ENCODE results near the gene ST7. TPM values are rescaled to one million over a fixed set of nuclear protein-coding genes. Genes with fewer than 3 reads are reported as not detected.

The ST7 gene
- total RNA-seq, 1 experiment from 2014 or later: 12.9 TPM

DNA sequence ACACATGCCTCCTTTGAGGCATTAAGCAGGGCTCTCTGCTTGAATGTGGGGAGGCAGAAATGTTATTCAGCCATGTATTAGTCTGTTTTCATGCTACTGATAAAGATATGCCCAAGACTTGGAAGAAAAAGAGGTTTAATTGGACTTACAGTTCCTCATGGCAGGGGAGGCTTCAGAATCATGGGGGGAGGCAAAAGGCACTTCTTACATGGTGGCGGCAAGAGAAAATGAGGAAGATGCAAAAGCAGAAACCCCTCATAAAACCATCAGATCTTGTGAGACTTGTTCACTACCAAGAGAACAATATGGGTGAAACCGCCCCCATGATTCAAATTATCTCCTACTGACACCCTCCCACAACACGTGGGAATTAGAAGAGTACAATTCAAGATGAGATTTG, 37.9 kb downstream of the ST7 start:
- Histone ChIP-seq H3K14ac (ENCODE audit: insufficient read depth, low read length) (no peak overlapping the region), H3K23me2 (ENCODE audit: insufficient read length, low read depth, low read length, poor library complexity, severe bottlenecking) (no peaks in the 10 kb centered on the region), H4K91ac (ENCODE audit: insufficient read length, low read depth, low read length) (no peak overlapping the region), H3K4me1 (ENCODE audit: insufficient read depth, low read length) (no peaks in the 10 kb centered on the region), H4K5ac (ENCODE audit: insufficient read length, low read depth, low read length) (no peak overlapping the region), H4K8ac (replicated peaks; ENCODE audit: insufficient read length, low read depth, low read length) (no peak overlapping the region), H3K27ac (ENCODE audit: insufficient read length, low read depth, low read length) (no peak overlapping the region), H3K9me3 (ENCODE audit: control insufficient read depth, low read depth, low read length) (peaks cover 10% of the 10 kb centered on the region), H3K79me1 (ENCODE audit: insufficient read depth, low read depth, low read length, poor library complexity, severe bottlenecking) (no peaks in the 10 kb centered on the region), H3K4me2 (ENCODE audit: insufficient read depth, insufficient read length, low read length) (no peak overlapping the region), H3T11ph (ENCODE audit: low read length) (no peak overlapping the region), H3K18ac (ENCODE audit: insufficient read length, low read depth, low read length) (no peak overlapping the region), H2BK15ac (ENCODE audit: low read depth, low read length) (no peak overlapping the region), H3K4ac (ENCODE audit: low read depth, low read length) (no peak overlapping the region), H2AFZ (ENCODE audit: low read length) (no peak overlapping the region), H2AK5ac (ENCODE audit: insufficient read length, low read length) (no peak overlapping the region), H3K23ac (ENCODE audit: insufficient read length, low read depth, low read length) (no peak overlapping the region), H4K20me1 (ENCODE audit: control insufficient read depth, insufficient read depth, insufficient read length) (no peaks in the 10 kb centered on the region), H3K9ac (ENCODE audit: extremely low read depth, insufficient read length, low read length) (no peak overlapping the region), H2BK12ac (ENCODE audit: insufficient read length, low read depth, low read length) (no peak overlapping the region), H3K27me3 (ENCODE audit: insufficient read depth, low read length) (no peaks in the 10 kb centered on the region), H3K56ac (ENCODE audit: insufficient read length, low read depth, low read length) (no peak overlapping the region), H2BK5ac (ENCODE audit: insufficient read length, low read length) (no peak overlapping the region), H2BK20ac (ENCODE audit: low read depth, low read length, poor library complexity, severe bottlenecking) (no peak overlapping the region), H3K79me2 (ENCODE audit: insufficient read depth, low read length) (no peaks in the 10 kb centered on the region), H2BK120ac (ENCODE audit: low read depth, low read length, poor library complexity, severe bottlenecking) (no peak overlapping the region)
- no CpG with 5 or more reads among the region's 3 CpGs for WGBS (ENCODE audit: extremely low coverage, insufficient read length, low lambda C conversion rate)
- H3K36me3 Mint-ChIP-seq (ENCODE audit: insufficient read depth in 1 of 3, low read depth in 3 of 3): peaks cover 23 to 31% (median 29%) of the 10 kb centered on the region in 3 experiments
- no peak for TF ChIP-seq CTCF (conservative IDR thresholded peaks at IDR 0.05)
- no peak for DNase-seq
- no peak overlapping the region for H3K27ac Mint-ChIP-seq
- H3K9me3 Mint-ChIP-seq: peaks cover 26 to 32% of the 10 kb centered on the region in 2 experiments
- H3K27me3 Mint-ChIP-seq (ENCODE audit: low read depth): no peaks in the 10 kb centered on the region
- no peak overlapping the region for H3K4me3 Mint-ChIP-seq
- no peaks in the 10 kb centered on the region for H3K4me1 Mint-ChIP-seq
